ENCODE measurements around the gene OR4D10.
"Not testable (repeated sequence)": the region's sequence is repeated elsewhere in the genome, so short reads cannot be mapped to it uniquely, and the experiment has no call there.

Gene OR4D10

GRCh38 chr11:59473015-59473414, at the start of gene OR4D10:
Gene OR4D10 (plus strand): TSS chr11:59473315. CDS start chr11:59477430, 4,115 bp downstream.
- DNase-seq (ENCODE audit: low read depth in 1 of 2, low spot score in 1 of 2) = no peak

DNA sequence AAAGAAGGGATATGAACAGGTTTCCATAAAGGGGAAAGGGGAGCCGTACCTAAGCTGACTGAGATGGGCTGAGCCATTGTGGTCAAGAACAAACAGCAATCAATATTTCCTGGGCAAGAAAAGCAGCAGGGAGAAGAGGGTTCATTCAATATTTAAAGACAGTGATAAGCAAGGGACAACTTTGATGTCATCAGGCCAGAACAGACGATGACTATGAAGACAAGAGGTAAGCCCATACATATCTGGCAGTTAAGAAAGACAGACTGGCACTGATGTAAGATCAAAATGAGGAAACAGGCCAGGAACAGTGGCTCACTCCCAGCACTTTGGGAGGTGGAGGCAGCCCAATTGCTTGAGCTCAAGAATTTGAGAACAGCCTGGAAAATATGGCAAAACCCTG, 49.3 kb upstream of the OR4D10 start:
- DNase-seq (ENCODE audit: low read depth in 1 of 2, low spot score in 1 of 2) = no peak

- DNase-seq (ENCODE audit: low read depth in 1 of 2, low spot score in 1 of 2) = no peak
These were observed 48.0 kb upstream of the OR4D10 start for GRCh38 chr11:59425131-59425530.

DNA sequence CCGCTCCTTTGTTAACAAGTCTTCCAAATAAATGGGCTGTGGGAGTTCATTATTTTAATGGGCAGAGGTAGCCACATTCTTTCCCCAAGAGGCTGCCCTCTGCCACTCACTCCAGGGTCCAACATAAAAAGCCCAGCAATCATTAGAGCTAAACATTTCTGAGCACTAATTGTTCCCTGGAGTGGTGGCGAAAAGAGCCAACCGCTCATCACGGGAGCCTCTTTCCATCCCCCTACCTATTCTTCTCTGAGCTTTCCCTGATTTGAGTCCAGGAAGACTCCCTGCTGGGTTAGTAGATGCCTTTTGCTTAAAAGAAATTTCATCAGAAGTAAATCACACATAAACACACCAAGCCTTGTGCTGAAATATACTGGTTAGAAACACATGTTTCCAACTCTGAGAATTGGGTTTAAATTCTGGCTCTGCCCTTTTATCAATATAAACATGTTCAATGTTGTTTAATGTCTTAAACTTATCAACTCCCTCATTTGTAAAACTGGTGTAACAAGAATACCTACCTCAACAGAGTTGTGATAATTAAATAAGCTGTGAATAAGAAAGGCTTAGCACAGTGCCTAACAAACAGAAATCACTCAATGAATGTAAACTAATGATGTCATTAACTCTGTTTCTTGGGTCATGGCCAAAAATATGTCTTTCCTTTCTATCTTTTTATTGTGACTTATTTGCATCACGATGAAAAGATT, 46.6 kb upstream of the OR4D10 start, which contains the start of gene OR5A2:
TSS of gene OR5A2 (minus strand) at position 53 of the 707 bp plus-strand sequence. CDS start 3,460 bp downstream, outside the sequence.
- DNase-seq (ENCODE audit: low read depth in 1 of 2, low spot score in 1 of 2) = no peak

DNA sequence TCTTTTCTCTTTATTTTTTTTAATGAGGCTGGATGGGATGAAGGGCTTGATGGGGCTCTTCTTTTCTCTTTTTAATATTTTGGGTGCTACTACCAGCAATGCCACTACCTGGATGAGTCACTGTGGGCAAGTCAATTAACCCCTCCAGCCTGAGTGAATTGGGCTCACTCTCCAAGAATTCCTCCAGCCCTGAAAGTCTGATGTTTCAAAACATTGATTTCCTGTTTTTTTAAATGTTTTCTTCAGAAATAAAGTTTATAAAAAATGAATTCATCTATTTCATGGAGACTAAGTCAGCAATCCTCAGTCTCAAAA, 46.1 kb upstream of the OR4D10 start:
- no peak for DNase-seq (ENCODE audit: low read depth in 1 of 2, low spot score in 1 of 2)

DNA sequence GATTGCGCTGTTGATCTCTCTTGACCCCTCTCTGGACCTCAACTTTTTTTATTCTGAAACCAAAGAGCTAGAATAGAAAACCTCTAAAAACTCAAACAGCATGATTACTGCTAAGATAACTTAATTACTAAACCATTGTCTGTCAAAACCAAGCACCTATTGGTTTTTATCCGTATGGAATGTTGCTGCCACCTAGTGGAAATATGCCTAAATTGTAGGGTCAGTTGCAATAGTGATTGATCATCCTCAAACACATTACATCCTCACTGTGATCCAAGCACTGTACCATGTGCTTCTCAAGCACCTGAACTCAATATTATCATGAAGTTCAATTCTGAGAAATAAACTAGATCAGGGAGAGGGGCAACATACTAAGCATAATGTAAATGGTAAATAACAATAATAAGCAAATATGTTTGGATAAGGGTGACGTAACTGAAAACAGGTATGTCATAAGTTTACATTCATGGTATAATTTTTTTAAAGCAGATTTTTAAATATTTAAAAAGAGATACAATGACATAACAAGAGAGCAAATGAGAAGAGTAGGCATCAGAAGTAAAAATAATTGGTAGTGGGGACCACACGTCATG, 43.1 kb upstream of the OR4D10 start:
- no peak for DNase-seq (ENCODE audit: low read depth in 1 of 2, low spot score in 1 of 2)

GRCh38 chr11:59436169-59436568, 36.9 kb upstream of the OR4D10 start, which contains the start of gene OR5A1:
Gene OR5A1 (plus strand): TSS chr11:59436469. CDS start chr11:59443169, 6,700 bp downstream.
- no peak for DNase-seq (ENCODE audit: low read depth in 1 of 2, low spot score in 1 of 2)

GRCh38 chr11:59437770-59438169, 35.3 kb upstream of the OR4D10 start:
- DNase-seq (ENCODE audit: low read depth in 1 of 2, low spot score in 1 of 2) = no peak

DNA sequence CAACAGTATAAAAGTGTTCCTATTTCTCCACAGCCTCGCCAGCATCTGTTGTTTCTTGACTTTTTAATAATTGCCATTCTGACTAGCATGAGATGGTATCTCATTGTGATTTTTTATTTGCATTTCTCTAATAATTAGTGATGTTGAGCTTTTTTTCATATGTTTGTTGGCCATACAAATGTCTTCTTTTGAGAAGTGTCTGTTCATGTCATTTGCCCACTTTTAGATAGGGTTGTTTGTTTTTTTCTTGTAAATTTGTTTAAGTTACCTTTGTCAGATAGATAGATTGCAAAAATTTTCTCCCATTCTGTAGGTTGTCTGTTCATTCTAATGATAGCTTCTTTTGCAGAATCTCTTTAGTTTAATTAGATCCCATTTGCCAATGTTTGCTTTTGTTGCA, 27.5 kb upstream of the OR4D10 start:
- not testable (repeated sequence) for DNase-seq (ENCODE audit: low read depth in 1 of 2, low spot score in 1 of 2)

GRCh38 chr11:59448484-59448883, 24.6 kb upstream of the OR4D10 start:
- no peak for DNase-seq (ENCODE audit: low read depth in 1 of 2, low spot score in 1 of 2)

DNA sequence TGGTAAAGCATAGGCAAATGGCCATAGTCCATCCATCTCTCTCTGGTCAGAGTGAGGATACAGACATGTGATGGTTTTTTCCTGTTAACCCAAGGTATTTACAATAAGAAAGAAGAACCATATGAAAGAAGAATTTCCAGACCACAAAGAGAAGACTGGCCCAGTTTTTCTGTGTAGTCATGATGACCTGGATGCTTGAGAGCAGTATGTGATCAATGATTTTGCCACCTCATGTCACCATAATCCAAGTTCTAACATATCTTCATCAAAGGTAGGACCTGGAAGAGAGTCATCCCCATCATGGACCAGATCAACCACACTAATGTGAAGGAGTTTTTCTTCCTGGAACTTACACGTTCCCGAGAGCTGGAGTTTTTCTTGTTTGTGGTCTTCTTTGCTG, 16.5 kb upstream of the OR4D10 start, which contains the start of gene OR4D6:
TSS of gene OR4D6 (plus strand) at position 301 of the 400 bp plus-strand sequence. CDS start at position 301, 0 bp downstream.
- DNase-seq (ENCODE audit: low read depth in 1 of 2, low spot score in 1 of 2) = no peak

DNA sequence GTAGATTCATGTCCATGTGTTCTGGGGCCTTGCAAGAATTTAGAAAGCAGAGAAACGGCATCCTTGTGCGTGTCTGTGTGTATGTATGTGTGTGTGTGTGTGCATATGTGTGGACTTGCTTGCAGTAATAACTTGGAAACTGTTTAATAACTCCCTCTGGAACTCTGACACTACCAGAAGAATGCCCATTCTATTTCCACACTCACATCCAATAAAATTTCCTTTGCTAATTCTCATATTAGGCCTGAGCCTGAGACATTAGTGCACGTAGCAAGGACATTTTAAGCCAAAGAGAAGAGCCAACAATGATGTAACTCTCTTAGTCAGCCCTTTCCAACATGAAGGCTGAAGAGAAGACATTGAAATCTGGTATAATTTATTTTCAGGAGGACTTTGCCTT, 13.2 kb upstream of the OR4D10 start:
- DNase-seq (ENCODE audit: low read depth in 1 of 2, low spot score in 1 of 2) = no peak

DNA sequence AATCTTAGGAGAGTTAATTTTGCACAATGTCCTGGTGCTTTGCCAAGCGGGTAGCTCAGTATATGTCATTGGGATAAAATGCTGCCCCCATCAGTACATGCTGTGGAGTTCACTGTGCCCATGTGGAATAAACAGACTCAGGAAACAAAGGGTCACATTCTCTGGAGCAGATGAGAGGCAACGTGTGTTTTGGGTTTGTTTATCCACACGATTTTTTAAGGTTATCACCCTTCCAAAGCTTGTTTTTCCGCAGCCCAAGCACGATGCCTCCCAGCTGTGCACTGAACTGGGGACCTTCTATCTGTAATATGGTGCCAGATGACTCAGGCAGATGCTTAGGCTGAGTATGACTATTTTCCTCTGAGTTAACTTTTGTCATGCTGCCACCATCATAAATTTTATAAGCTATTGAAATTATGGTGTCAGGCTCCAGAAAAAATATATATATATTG, 9.9 kb upstream of the OR4D10 start:
- DNase-seq (ENCODE audit: low read depth in 1 of 2, low spot score in 1 of 2) = no peak

DNA sequence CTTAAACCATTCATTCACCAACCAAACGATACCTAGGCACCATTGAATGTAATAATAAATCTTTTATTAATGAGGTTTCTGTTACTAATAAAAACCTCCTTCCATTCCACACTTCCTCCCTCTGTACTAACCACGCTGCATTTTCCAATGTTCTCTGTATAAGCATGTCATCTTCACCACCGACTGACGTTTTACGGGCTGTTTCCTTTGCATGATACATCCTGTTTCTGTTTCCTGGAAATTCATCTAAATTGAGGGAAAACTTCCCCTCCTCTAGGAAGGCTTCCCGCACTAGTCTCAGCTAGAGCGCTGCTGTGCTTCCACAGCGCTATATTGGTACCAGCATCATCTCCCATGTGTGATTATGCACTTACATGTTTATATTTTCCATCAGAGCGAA, 2.1 kb downstream of the OR4D10 start:
- DNase-seq (ENCODE audit: low read depth in 1 of 2, low spot score in 1 of 2) = no peak

GRCh38 chr11:59479906-59480305, 6.8 kb downstream of the OR4D10 start:
- DNase-seq (ENCODE audit: low read depth in 1 of 2, low spot score in 1 of 2) = no peak

GRCh38 chr11:59480359-59480758, 7.2 kb downstream of the OR4D10 start:
- DNase-seq (ENCODE audit: low read depth in 1 of 2, low spot score in 1 of 2) = no peak

GRCh38 chr11:59501931-59502330, 28.8 kb downstream of the OR4D10 start:
- no peak for DNase-seq (ENCODE audit: low read depth in 1 of 2, low spot score in 1 of 2)

GRCh38 chr11:59503276-59503675, 30.2 kb downstream of the OR4D10 start, which contains the start of gene OR4D11:
Gene OR4D11 (plus strand): TSS chr11:59503576. CDS start chr11:59503576, 0 bp downstream.
- DNase-seq (ENCODE audit: low read depth in 1 of 2, low spot score in 1 of 2) = no peak

DNA sequence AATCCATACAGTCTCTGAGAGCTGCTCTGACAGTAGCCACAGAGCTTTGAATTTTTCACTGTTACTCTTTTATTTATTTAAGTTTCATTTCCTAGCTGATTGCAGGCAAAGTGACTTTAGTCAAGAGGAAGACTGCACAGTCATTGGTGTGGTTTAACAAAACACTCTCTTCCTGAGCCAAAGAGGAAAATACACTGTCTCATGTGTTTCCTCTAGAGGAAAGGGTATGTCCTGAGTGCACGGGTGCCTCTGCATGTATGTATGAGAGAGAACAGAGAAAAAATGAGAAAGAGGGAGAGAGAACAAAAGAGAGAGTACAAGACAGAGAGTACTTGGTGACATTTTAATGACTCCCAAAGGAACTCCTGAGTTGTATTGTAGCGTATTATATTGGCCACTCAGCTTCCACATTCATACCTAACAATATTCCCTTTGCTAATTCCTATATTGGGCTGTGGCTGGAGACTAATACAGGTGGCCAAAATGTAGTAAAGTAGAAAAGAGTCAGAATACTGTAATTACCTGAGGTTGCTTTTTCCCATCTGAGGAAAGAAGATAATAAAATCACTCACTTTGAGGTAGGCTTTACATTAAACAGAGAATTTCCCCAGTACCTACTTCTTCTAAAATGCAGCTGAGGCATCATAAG, 38.0 kb downstream of the OR4D10 start, which contains the start of gene OR4D9:
TSS of gene OR4D9 (plus strand) at position 599 of the 649 bp plus-strand sequence. CDS start 3,374 bp downstream, outside the sequence.
- no peak for DNase-seq (ENCODE audit: low read depth in 1 of 2, low spot score in 1 of 2)

GRCh38 chr11:59511675-59512074, 38.6 kb downstream of the OR4D10 start:
- no peak for DNase-seq (ENCODE audit: low read depth in 1 of 2, low spot score in 1 of 2)

DNA sequence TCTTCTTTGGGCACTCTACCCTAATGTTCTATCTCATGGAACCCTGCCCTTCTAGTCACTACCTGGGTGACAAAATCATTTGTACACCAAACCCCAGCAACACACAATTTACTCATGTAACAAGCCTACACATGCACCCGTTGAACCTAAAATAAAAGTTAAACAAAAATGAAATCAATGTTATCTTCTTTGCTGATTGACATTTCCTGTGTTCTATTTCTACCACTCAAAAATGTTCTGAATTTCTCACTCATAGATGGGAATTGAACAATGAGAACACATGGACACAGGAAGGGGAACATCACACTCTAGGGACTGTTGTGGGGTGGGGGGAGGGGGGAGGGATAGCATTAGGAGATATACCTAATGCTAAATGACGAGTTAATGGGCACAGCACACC, 47.0 kb downstream of the OR4D10 start:
- DNase-seq (ENCODE audit: low read depth in 1 of 2, low spot score in 1 of 2) = not testable (repeated sequence)

GRCh38 chr11:59520741-59521140, 47.6 kb downstream of the OR4D10 start:
- DNase-seq (ENCODE audit: low read depth in 1 of 2, low spot score in 1 of 2) = no peak
